NK-92 treated with Interleukin-12 subunit alpha and Interleukin-12 subunit beta, amount 100 ng/mL, for 24 hours (cell line): ENCODE data around the gene FGF2.
"Not testable (repeated sequence)": the region's sequence is repeated elsewhere in the genome, so short reads cannot be mapped to it uniquely, and the experiment has no call there.

Experiments
- DNase-seq: peaks from one replicate; lab custom pipeline; 2025; lab: John Stamatoyannopoulos, UW

The FGF2 gene

GRCh38 chr4:122814426-122814825, 12.2 kb upstream of the FGF2 start:
- DNase-seq = no peak

GRCh38 chr4:122815248-122815647, 11.4 kb upstream of the FGF2 start:
- DNase-seq = no peak

- no peak for DNase-seq
These were observed 10.2 kb upstream of the FGF2 start for GRCh38 chr4:122816476-122816875.

GRCh38 chr4:122819708-122820449, 6.8 kb upstream of the FGF2 start:
- DNase-seq = no peak

- DNase-seq = no peak
These were observed 5.5 kb upstream of the FGF2 start for GRCh38 chr4:122821092-122821491.

GRCh38 chr4:122822466-122822865, 4.2 kb upstream of the FGF2 start:
- DNase-seq = no peak

- DNase-seq = no peak
These were observed 3.2 kb upstream of the FGF2 start for GRCh38 chr4:122823476-122823875.

GRCh38 chr4:122824616-122825015, 2.0 kb upstream of the FGF2 start:
- no peak for DNase-seq

GRCh38 chr4:122826079-122826527, 528 bp upstream of the FGF2 start:
- no peak for DNase-seq

GRCh38 chr4:122827258-122827878, 737 bp downstream of the FGF2 start:
- DNase-seq = no peak

- DNase-seq = no peak
These were observed 1.4 kb downstream of the FGF2 start for GRCh38 chr4:122827879-122828601.

- DNase-seq = no peak
These were observed 3.9 kb downstream of the FGF2 start for GRCh38 chr4:122830426-122831095.

GRCh38 chr4:122831515-122832196, 5.0 kb downstream of the FGF2 start:
- DNase-seq = no peak

- no peak for DNase-seq
These were observed 6.1 kb downstream of the FGF2 start for GRCh38 chr4:122832732-122833131.

GRCh38 chr4:122833999-122834398, 7.4 kb downstream of the FGF2 start:
- no peak for DNase-seq

- DNase-seq = no peak
These were observed 10.3 kb downstream of the FGF2 start for GRCh38 chr4:122836941-122837340.

GRCh38 chr4:122838034-122838433, 11.4 kb downstream of the FGF2 start:
- no peak for DNase-seq

GRCh38 chr4:122842392-122842791, 15.8 kb downstream of the FGF2 start:
- no peak for DNase-seq

- no peak for DNase-seq
These were observed 16.4 kb downstream of the FGF2 start for GRCh38 chr4:122842984-122843531.

- DNase-seq = not testable (repeated sequence)
These were observed 17.8 kb downstream of the FGF2 start for GRCh38 chr4:122844391-122844790.

GRCh38 chr4:122845066-122845465, 18.4 kb downstream of the FGF2 start:
- DNase-seq = no peak

GRCh38 chr4:122845760-122846159, 19.1 kb downstream of the FGF2 start:
- DNase-seq = no peak
